Neural progenitor cell (in vitro differentiated cells): ENCODE results near the gene ZMIZ1. TPM values are rescaled to one million over a fixed set of nuclear protein-coding genes. Genes with fewer than 3 reads are reported as not detected.
A peak's percentile ranks its signal among the peaks of the same experiment; 100 is the strongest.

ENCODE experiments used
- DNase-seq: peaks from one replicate; pipeline ENCODE4 v3.0.0-alpha.2; 2016; ENCODE audit warnings: low spot score
- H2AFZ ChIP-seq: fragments of 200-600 bp; sonication (generic); replicated peaks from 2 replicates; pipeline ENCODE4 v1.6.1; 2016; ENCODE audit warnings: antibody characterized with exemption
- H3F3A ChIP-seq: fragments of 200-600 bp; sonication (generic); 2 replicates; pipeline ENCODE4 v1.6.1; 2016; ENCODE audit warnings: antibody characterized with exemption, low read depth
- H3K27ac ChIP-seq: fragments of 200-600 bp; sonication (generic); 2 replicates; pipeline ENCODE4 v1.5.1; 2016; ENCODE audit warnings: mild to moderate bottlenecking
- H3K27me3 ChIP-seq: fragments of 200-600 bp; sonication (generic); 2 replicates; pipeline ENCODE4 v1.6.1; 2016; ENCODE audit warnings: mild to moderate bottlenecking, moderate library complexity
- H3K36me3 ChIP-seq: fragments of 200-600 bp; sonication (generic); 2 replicates; pipeline ENCODE4 v1.5.1; 2016
- H3K4me1 ChIP-seq: fragments of 200-600 bp; sonication (generic); 2 replicates; pipeline ENCODE4 v1.6.1; 2016; ENCODE audit warnings: mixed run types
- H3K4me2 ChIP-seq: fragments of 200-600 bp; sonication (generic); 2 replicates; pipeline ENCODE4 v1.6.1; 2016
- H3K4me3 ChIP-seq: fragments of 200-600 bp; sonication (generic); 2 replicates; pipeline ENCODE4 v1.5.1; 2016
- H3K79me2 ChIP-seq: fragments of 200-600 bp; sonication (generic); 2 replicates; pipeline ENCODE4 v1.6.1; 2016; ENCODE audit warnings: low read depth
- H3K9ac ChIP-seq: fragments of 200-600 bp; sonication (generic); 2 replicates; pipeline ENCODE4 v1.6.1; 2016
- H3K9me3 ChIP-seq: fragments of 200-600 bp; sonication (generic); 2 replicates; pipeline ENCODE4 v1.5.1; 2016; ENCODE audit warnings: low read depth
- H4K20me1 ChIP-seq: fragments of 200-600 bp; sonication (generic); 2 replicates; pipeline ENCODE4 v1.6.1; 2016; ENCODE audit warnings: low read depth
- H3K27ac Mint-ChIP-seq: 3 replicates; pipeline ENCODE4 v1.8.0; 2021; ENCODE audit warnings: mixed read lengths
- H3K27me3 Mint-ChIP-seq: 2 replicates; pipeline ENCODE4 v1.8.0; 2022; ENCODE audit warnings: low read depth, mild to moderate bottlenecking, inconsistent platforms, moderate library complexity, mixed read lengths; ENCODE audit not compliant: insufficient read depth
- H3K36me3 Mint-ChIP-seq: 3 replicates; pipeline ENCODE4 v1.8.0; 2021; ENCODE audit warnings: mixed read lengths
- H3K4me1 Mint-ChIP-seq: 3 replicates; pipeline ENCODE4 v1.8.0; 2021; ENCODE audit warnings: mixed read lengths
- H3K4me3 Mint-ChIP-seq: 3 replicates; pipeline ENCODE4 v1.8.0; 2021; ENCODE audit warnings: mild to moderate bottlenecking, moderate library complexity, mixed read lengths
- H3K9me3 Mint-ChIP-seq: 3 replicates; pipeline ENCODE4 v1.8.0; 2020; ENCODE audit warnings: mixed read lengths
- EZH2 ChIP-seq: fragments of 200-600 bp; sonication (generic); IDR thresholded peaks from 2 replicates; pipeline ENCODE4 v1.6.1; 2017; ENCODE audit warnings: antibody characterized with exemption, mild to moderate bottlenecking, moderate library complexity
- EZH2phosphoT487 ChIP-seq: fragments of 200-600 bp; sonication (generic); IDR thresholded peaks from 2 replicates; pipeline ENCODE4 v1.6.1; 2017; ENCODE audit warnings: antibody characterized with exemption
- total RNA-seq: library from RNA; depleted of rRNA; stranded (reverse); fragments of >200 nt; gene quantifications from 2 replicates; pipeline ENCODE4 v1.2.3, GENCODE V29; 2015; ENCODE audit warnings: low replicate concordance
- TF ChIP-seq, protein P1 (sequence below): fragments of 200-600 bp; sonication (generic); IDR thresholded peaks from 2 replicates; pipeline ENCODE4 v1.5.1; 2017; ENCODE audit warnings: antibody characterized with exemption, mild to moderate bottlenecking

The ZMIZ1 gene
- total RNA-seq, 1 donor from 2014 or later: 5.8 TPM

DNA sequence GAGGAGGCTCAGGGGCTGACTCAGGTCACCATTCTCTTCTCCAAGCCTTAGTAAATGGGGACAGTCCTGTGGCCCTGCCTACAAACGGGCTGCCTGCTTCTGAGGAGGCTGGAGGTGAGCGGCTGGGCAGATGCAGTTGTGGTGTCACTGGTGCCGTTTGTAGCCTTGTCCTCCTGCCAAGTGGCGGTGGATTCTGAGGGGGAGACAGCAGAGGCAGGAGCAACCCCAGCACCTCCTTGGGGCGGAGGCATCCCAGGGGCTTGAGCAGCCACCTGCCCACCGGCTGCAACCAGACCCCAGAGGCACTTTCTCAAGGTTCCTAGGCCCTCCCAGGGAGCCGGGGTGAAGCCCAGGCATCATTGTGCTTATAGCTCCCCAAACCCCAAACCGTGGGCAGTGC, 112.5 kb downstream of the ZMIZ1 start:
- Mint-ChIP-seq H3K36me3 (peaks cover 9% of the 10 kb centered on the region), H3K27me3 (peaks cover 10% of the 10 kb centered on the region), H3K4me1 (peaks cover 96% of the 10 kb centered on the region), H3K27ac (no peak overlapping the region), H3K4me3 (no peak overlapping the region), H3K9me3 (no peaks in the 10 kb centered on the region)
- Histone ChIP-seq H3K27ac (no peak overlapping the region), H3F3A (peaks cover 9% of the 10 kb centered on the region), H3K4me2 (no peak overlapping the region), H3K9me3 (no peaks in the 10 kb centered on the region), H4K20me1 (peaks cover 85% of the 10 kb centered on the region), H3K9ac (no peak overlapping the region), H3K36me3 (no peaks in the 10 kb centered on the region), H2AFZ (no peak overlapping the region), H3K4me1 (peaks cover 65% of the 10 kb centered on the region), H3K27me3 (no peaks in the 10 kb centered on the region), H3K79me2 (no peaks in the 10 kb centered on the region), H3K4me3 (no peak overlapping the region)
- TF ChIP-seq, protein P1, sequence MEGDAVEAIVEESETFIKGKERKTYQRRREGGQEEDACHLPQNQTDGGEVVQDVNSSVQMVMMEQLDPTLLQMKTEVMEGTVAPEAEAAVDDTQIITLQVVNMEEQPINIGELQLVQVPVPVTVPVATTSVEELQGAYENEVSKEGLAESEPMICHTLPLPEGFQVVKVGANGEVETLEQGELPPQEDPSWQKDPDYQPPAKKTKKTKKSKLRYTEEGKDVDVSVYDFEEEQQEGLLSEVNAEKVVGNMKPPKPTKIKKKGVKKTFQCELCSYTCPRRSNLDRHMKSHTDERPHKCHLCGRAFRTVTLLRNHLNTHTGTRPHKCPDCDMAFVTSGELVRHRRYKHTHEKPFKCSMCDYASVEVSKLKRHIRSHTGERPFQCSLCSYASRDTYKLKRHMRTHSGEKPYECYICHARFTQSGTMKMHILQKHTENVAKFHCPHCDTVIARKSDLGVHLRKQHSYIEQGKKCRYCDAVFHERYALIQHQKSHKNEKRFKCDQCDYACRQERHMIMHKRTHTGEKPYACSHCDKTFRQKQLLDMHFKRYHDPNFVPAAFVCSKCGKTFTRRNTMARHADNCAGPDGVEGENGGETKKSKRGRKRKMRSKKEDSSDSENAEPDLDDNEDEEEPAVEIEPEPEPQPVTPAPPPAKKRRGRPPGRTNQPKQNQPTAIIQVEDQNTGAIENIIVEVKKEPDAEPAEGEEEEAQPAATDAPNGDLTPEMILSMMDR: no peak
- TF ChIP-seq EZH2phosphoT487 (no peak), EZH2 (no peak)
- no peak for DNase-seq

DNA sequence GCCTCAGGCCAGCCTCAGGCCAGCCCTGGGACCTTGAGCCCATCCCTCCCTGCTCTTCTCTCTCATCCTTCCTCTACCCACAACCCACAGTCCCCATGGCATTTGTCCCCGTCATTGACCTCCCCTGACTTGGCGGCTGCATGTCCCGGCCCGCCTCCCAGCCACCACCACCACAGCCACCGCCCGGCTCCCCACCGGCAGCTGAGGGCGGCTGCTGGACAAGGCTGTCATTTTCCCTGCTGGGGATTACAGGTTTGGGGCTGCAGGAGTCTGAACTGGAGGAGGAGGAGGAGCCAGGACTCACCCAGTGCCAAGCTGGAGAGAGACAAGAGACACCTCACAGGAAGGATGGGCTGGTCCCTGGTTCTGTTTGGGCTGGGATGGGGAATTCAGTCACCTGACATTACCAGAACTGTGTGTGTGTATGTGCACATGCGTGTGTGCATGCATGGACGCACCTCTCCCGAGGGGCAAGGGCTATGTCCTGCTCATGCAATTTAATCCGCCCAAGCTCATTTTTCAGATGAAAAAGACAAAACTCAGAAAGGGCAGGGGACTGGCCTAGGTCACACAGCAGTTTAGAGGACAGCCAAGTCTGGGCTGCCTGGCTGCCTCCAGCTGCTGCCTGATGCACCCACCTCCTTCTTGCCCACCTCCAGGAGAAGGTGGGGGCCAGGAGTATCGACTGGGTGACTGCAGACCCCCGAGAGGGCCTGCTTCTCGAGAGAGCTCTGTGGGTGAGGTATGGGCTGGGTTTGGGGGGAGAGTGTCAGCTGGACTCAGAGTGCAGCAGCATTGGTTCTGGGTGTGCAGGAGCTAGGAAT, 113.1 kb downstream of the ZMIZ1 start:
- Mint-ChIP-seq H3K4me1 (peaks cover 96% of the 10 kb centered on the region), H3K27me3 (peaks cover 10% of the 10 kb centered on the region), H3K9me3 (no peaks in the 10 kb centered on the region), H3K27ac (peak overlapping the region; percentile 74), H3K4me3 (peak overlapping the region; percentile 13), H3K36me3 (peaks cover 11% of the 10 kb centered on the region)
- DNase-seq: peak; percentile 39
- Histone ChIP-seq H3K4me3 (no peak overlapping the region), H3K9me3 (no peaks in the 10 kb centered on the region), H3K27ac (no peak overlapping the region), H3F3A (peaks cover 9% of the 10 kb centered on the region), H3K27me3 (no peaks in the 10 kb centered on the region), H3K9ac (no peak overlapping the region), H4K20me1 (peaks cover 87% of the 10 kb centered on the region), H3K36me3 (no peaks in the 10 kb centered on the region), H3K4me2 (no peak overlapping the region), H2AFZ (no peak overlapping the region), H3K4me1 (peaks cover 63% of the 10 kb centered on the region), H3K79me2 (no peaks in the 10 kb centered on the region)
- TF ChIP-seq EZH2phosphoT487 (no peak), EZH2 (no peak)
- TF ChIP-seq, protein P1: no peak

DNA sequence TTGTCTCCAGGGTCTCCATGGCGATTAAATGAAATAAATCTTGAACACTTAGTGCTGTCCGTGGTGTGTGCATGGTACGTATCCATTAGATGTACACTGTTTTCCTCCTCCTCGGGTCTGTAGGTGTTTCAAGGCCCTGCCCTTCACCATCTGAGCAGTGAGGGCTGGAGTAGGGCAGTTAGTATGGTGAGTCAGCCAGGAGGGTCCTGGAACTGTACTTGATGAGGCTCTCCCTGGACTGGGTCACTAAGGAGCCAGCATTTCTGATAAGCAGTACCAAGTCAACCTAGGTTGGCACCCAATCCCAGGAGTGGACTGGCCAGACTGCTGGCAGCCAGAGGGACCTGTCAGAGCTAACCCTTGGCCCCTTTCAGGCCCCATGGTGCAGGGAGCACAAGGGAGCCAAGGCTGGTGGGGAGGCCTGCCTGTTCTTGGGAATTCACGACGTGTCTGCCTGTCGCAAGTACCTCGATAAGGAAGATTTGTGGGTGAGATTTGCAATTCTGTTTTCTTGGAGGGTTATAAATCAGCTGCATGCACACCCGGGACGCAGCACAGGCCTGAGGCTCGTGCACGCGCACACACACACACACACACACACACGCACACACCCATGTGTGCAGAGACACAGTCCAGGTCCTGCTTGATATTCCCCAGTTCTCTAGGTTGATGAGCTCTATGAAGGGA, 114.2 kb downstream of the ZMIZ1 start:
- Mint-ChIP-seq H3K27me3 (peaks cover 6% of the 10 kb centered on the region), H3K27ac (peak overlapping the region; percentile 89), H3K4me3 (no peak overlapping the region), H3K4me1 (peaks cover 96% of the 10 kb centered on the region), H3K36me3 (peaks cover 9% of the 10 kb centered on the region), H3K9me3 (no peaks in the 10 kb centered on the region)
- Histone ChIP-seq H3F3A (peaks cover 9% of the 10 kb centered on the region), H3K27me3 (no peaks in the 10 kb centered on the region), H3K36me3 (no peaks in the 10 kb centered on the region), H3K79me2 (no peaks in the 10 kb centered on the region), H3K9me3 (no peaks in the 10 kb centered on the region), H3K27ac (no peak overlapping the region), H2AFZ (no peak overlapping the region), H3K9ac (no peak overlapping the region), H3K4me1 (peaks cover 58% of the 10 kb centered on the region), H4K20me1 (peaks cover 94% of the 10 kb centered on the region), H3K4me2 (no peak overlapping the region), H3K4me3 (no peak overlapping the region)
- DNase-seq: no peak
- TF ChIP-seq, protein P1: no peak
- no peak for TF ChIP-seq EZH2phosphoT487
- TF ChIP-seq EZH2: no peak
